Superior temporal gyrus (tissue), 1 donor: ENCODE data around the gene MPV17.

Experiments used
- DNase-seq: peaks from one replicate; pipeline ENCODE4 v3.0.0-alpha.2; 2016; ENCODE audit errors: extremely low spot score

MPV17 gene

GRCh38 chr2:27265536-27265870 is 57.4 kb downstream of the MPV17 start:
- no peak for DNase-seq

- DNase-seq = no peak
These were observed 58.0 kb downstream of the MPV17 start for GRCh38 chr2:27264753-27265535.

- no peak for DNase-seq
These were observed 58.6 kb downstream of the MPV17 start for GRCh38 chr2:27264253-27264752.

DNA sequence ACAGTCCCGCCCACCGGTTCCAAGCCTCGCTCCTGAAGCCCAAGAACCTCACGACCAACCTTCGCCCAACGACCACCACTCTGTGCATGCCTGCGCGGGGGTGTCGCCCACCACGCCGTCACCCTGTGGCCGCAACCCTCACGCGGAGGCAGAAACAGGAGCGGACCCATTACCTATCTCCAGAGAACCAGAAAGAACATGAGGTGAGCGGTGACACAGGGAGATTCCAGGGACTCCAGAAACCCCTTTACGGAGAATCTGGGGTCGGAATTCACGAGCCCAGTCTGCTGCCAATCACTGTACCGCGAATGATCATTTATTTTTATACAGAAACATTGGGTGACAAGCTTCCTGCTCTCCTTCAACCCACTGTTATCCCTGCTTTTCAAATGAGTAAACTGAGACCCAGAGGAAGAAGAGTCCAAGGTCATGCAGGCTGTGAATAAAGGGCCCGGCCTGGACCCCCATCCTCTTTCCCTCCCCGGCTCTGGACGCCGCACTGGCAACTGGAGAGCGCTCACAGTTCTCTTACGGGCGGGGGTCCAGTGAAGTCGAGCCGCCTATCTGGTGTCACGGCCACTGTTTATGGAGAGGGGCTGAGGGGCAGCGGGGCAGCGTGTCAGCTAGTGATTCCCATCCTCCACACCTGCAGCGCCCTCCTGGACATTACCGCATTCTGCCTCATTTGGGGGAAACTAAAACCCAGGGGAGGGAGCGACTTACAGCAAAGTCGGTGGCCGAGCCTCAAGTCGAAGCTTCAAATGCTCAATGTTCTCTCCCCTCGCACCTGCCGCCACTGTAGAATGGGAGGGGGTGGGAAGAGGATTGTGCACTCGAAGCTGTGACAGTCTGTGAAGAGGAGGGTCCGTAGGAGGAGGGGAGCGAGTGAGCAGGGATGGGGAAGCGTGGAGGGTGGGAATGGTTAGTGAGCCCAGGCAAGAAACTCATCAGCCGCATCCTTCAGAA is 59.3 kb downstream of the MPV17 start:
- no peak for DNase-seq

GRCh38 chr2:27262379-27263286 is 60.3 kb downstream of the MPV17 start, which contains the start of gene SLC30A3:
Gene SLC30A3 (minus strand): TSS chr2:27263047. CDS start chr2:27262906, 141 bp downstream.
- DNase-seq = peak; percentile 43

- no peak for DNase-seq
These were observed 61.0 kb downstream of the MPV17 start for GRCh38 chr2:27261926-27262298.

GRCh38 chr2:27261241-27261925 is 61.5 kb downstream of the MPV17 start:
- DNase-seq = no peak
